A549 (cell line): Measurements from ENCODE around the gene WDFY1. TPM values are rescaled to one million over a fixed set of nuclear protein-coding genes. Genes with fewer than 3 reads are reported as not detected.

Experiments used
- ATAC-seq, 2 experiments: fragments of 200-7000 bp in 1 of 2; fragments of >200 bp in 1 of 2; cut with Nextera tagmentation in 1 of 2; cut with Tn5 transposase in 1 of 2; 3 replicates each; pipeline versions ENCODE4 v1.8.0 to v1.9.1; 2018 to 2020; ENCODE audit warnings: mild to moderate bottlenecking in 1 of 2, moderate library complexity in 1 of 2
- CTCF ChIA-PET: fragments of 300-600 bp; sonication (Branson Sonifier 250); formaldehyde crosslinking; extraction: SDS; loops from one replicate; lab custom pipeline; 2021; ENCODE audit warnings: antibody characterized with exemption, inconsistent platforms; lab: Yijun Ruan, JAX
- POLR2A ChIA-PET: fragments of 350-600 bp; formaldehyde crosslinking; extraction: SDS; loops from one replicate; lab custom pipeline; 2021; ENCODE audit warnings: antibody characterized with exemption, inconsistent platforms; lab: Yijun Ruan, JAX
- DNase-seq, 2 experiments: peaks; one replicate each; pipeline versions ENCODE4 v3.0.0 to v3.0.0-alpha.2; 2011 to 2016; ENCODE audit warnings: low read depth in 1 of 2, low spot score in 1 of 2
- FAIRE-seq: peaks from 2 replicates; lab custom pipeline; 2011; peaks lifted over from hg19 to GRCh38; lab: Jason Lieb, UNC
- H3K27ac ChIP-seq, 2 experiments: fragments of >200 bp; sonication (Bioruptor Twin); formaldehyde crosslinking; 3 replicates each; pipeline ENCODE4 v1.5.1; 2016 to 2017
- H3K4me1 ChIP-seq: fragments of >200 bp; sonication (Bioruptor Twin); formaldehyde crosslinking; 3 replicates; pipeline ENCODE4 v1.6.1; 2016
- H3K4me2 ChIP-seq: fragments of >200 bp; sonication (Bioruptor Twin); formaldehyde crosslinking; 3 replicates; pipeline ENCODE4 v1.6.1; 2016
- H3K4me3 ChIP-seq: fragments of >200 bp; sonication (Bioruptor Twin); formaldehyde crosslinking; 3 replicates; pipeline ENCODE4 v1.5.1; 2016
- H3K9me3 ChIP-seq: fragments of >200 bp; sonication (Bioruptor Twin); formaldehyde crosslinking; 3 replicates; pipeline ENCODE4 v1.6.1; 2016
- ATOH8 ChIP-seq: fragments of 250-450 bp; sonication (Bioruptor Pico); IDR thresholded peaks from 2 replicates; pipeline ENCODE4 v1.5.0; 2020; ENCODE audit warnings: low read depth, mild to moderate bottlenecking, moderate library complexity
- BHLHE40 ChIP-seq: IDR thresholded peaks from 2 replicates; pipeline ENCODE4 v1.6.1; 2012; ENCODE audit warnings: low read depth, low read length, inconsistent platforms
- CTCF ChIP-seq: fragments of >200 bp; sonication (Bioruptor Twin); formaldehyde crosslinking; IDR thresholded peaks from 3 replicates; pipeline ENCODE4 v1.5.1; 2016
- EHF ChIP-seq: fragments of 250-450 bp; sonication (Bioruptor Pico); IDR thresholded peaks from 2 replicates; pipeline ENCODE4 v1.5.0; 2020; ENCODE audit warnings: mild to moderate bottlenecking
- ESRRA ChIP-seq: fragments of 150-350 bp; IDR thresholded peaks from 2 replicates; pipeline ENCODE4 v1.6.1; 2014; ENCODE audit warnings: mild to moderate bottlenecking, low read length, borderline replicate concordance
- GATA3 ChIP-seq: IDR thresholded peaks from 2 replicates; pipeline ENCODE4 v1.6.1; 2012; ENCODE audit warnings: borderline replicate concordance
- HDAC2 ChIP-seq: fragments of 200-600 bp; sonication (generic); IDR thresholded peaks from 2 replicates; pipeline ENCODE4 v1.6.1; 2016
- HEYL ChIP-seq: fragments of 250-450 bp; sonication (Bioruptor Pico); IDR thresholded peaks from 2 replicates; pipeline ENCODE4 v1.8.0; 2021; ENCODE audit warnings: mild to moderate bottlenecking, moderate library complexity
- HOXA7 ChIP-seq: fragments of 250-450 bp; sonication (Bioruptor Pico); IDR thresholded peaks from 2 replicates; pipeline ENCODE4 v1.5.0; 2020; ENCODE audit warnings: mild to moderate bottlenecking, moderate library complexity
- NR3C1 ChIP-seq: fragments of >200 bp; sonication (Bioruptor Twin); formaldehyde crosslinking; IDR thresholded peaks from 3 replicates; pipeline ENCODE4 v1.6.1; 2017
- TFCP2L1 ChIP-seq: fragments of 250-450 bp; sonication (Bioruptor Pico); IDR thresholded peaks from 2 replicates; pipeline ENCODE4 v1.5.0; 2021; ENCODE audit warnings: mild to moderate bottlenecking
- TP53 ChIP-seq: fragments of 250-450 bp; sonication (Bioruptor Pico); IDR thresholded peaks from 2 replicates; pipeline ENCODE4 v1.5.0; 2021; ENCODE audit warnings: mild to moderate bottlenecking, moderate library complexity
- ZC3H11A ChIP-seq: fragments of 450-650 bp; IDR thresholded peaks from 2 replicates; pipeline ENCODE4 v1.6.1; 2014; ENCODE audit warnings: antibody characterized with exemption, mild to moderate bottlenecking
- ZFP36 ChIP-seq: fragments of 450-650 bp; IDR thresholded peaks from 2 replicates; pipeline ENCODE4 v1.6.1; 2014; ENCODE audit warnings: borderline replicate concordance; ENCODE audit not compliant: partially characterized antibody
- ZNF302 ChIP-seq: fragments of 250-450 bp; sonication (Bioruptor Pico); IDR thresholded peaks from 2 replicates; pipeline ENCODE4 v1.9.0; 2021; ENCODE audit warnings: inconsistent platforms, mild to moderate bottlenecking, moderate library complexity
- ZSCAN20 ChIP-seq: fragments of 250-450 bp; sonication (Bioruptor Pico); IDR thresholded peaks from 2 replicates; pipeline ENCODE4 v1.8.0; 2022; ENCODE audit warnings: mild to moderate bottlenecking, moderate library complexity
- WGBS: methylation state at CpG from one replicate; pipeline ENCODE4 v1.1.6; 2017; ENCODE audit errors: missing lambda C conversion rate; 5-methylcytosine and 5-hydroxymethylcytosine counted together
- polyA plus RNA-seq, 4 experiments: library from polyadenylated mRNA; depleted of rRNA in 3 of 4; stranded (reverse); fragments of >200 nt; fragmentation: RNase III in 1 of 4; extraction: RNeasy Plus Mini Kit Qiagen cat#74134 plus additional on column Dnase treatment in 1 of 4; gene quantifications; 2 replicates in 3 of 4; 3 replicates in 1 of 4; pipeline ENCODE4 v1.2.3, GENCODE V29; 2011 to 2017

Gene WDFY1
- polyA plus RNA-seq, 2 of the 4 experiments (the other 2 are of a cell fraction): 38.7 to 70.8 TPM

- no peak overlapping the region for H3K4me2 ChIP-seq
- no peak overlapping the region; a peak in 1 of 6 replicates for H3K27ac ChIP-seq
- ChIA-PET POLR2A (no interaction called here), CTCF (interaction anchor here (1.3 kb wide), 1 partner anchor 19 kb away, joined by 5 read pairs; no protein-coding TSS in a partner anchor)
- WGBS: 76% methylated on average over 3 of the region's 3 CpGs
- H3K9me3 ChIP-seq: no peaks in the 10 kb centered on the region
- no peak for TF ChIP-seq NR3C1
- TF ChIP-seq BHLHE40: no peak
- TF ChIP-seq EHF: no peak
- TF ChIP-seq ZNF302 (CRISPR knock-in tag): no peak
- TF ChIP-seq ZFP36: no peak
- TF ChIP-seq TFCP2L1: no peak
- no peak for TF ChIP-seq GATA3
- no peak for DNase-seq
- no peak overlapping the region for H3K4me3 ChIP-seq
- no peak for FAIRE-seq
- no peaks in the 10 kb centered on the region for H3K4me1 ChIP-seq
- no peak for ATAC-seq
Observed at GRCh38 chr2:223950448-223951347, 5.6 kb upstream of the WDFY1 start.

- POLR2A ChIA-PET: no interaction called here
- no peak for ATAC-seq
- 60% methylated on average over 3 of the region's 3 CpGs for WGBS
- CTCF ChIA-PET: interaction anchor here (1.3 kb wide), 1 partner anchor 21 kb away, joined by 5 read pairs; no protein-coding TSS in a partner anchor
- no peak for FAIRE-seq
- Histone ChIP-seq H3K27ac (no peak overlapping the region), H3K4me3 (no peak overlapping the region), H3K9me3 (no peaks in the 10 kb centered on the region), H3K4me1 (no peaks in the 10 kb centered on the region), H3K4me2 (no peak overlapping the region)
- peak in 1 of 2 experiments; percentile 28 for DNase-seq
- TF ChIP-seq HEYL: no peak
- TF ChIP-seq TP53 (CRISPR knock-in tag): no peak
Observed at GRCh38 chr2:223949241-223949840, 4.2 kb upstream of the WDFY1 start.

- peaks cover 9% of the 10 kb centered on the region; the same call in 2 of the 3 replicates for H3K4me1 ChIP-seq
- H3K4me2 ChIP-seq: no peak overlapping the region
- DNase-seq (peak in 1 of 2 experiments; percentile 29), ATAC-seq (no peak), FAIRE-seq (no peak)
- H3K4me3 ChIP-seq: no peak overlapping the region
- ChIA-PET CTCF (interaction anchor here (0.6 kb wide), 1 partner anchor 1393 kb away, joined by 3 read pairs; no protein-coding TSS in a partner anchor), POLR2A (no interaction called here)
- H3K9me3 ChIP-seq: no peaks in the 10 kb centered on the region
- no peak for TF ChIP-seq ESRRA
- TF ChIP-seq ATOH8 (CRISPR knock-in tag): no peak
- no peak for TF ChIP-seq HOXA7
- TF ChIP-seq CTCF: no peak
- no peak for TF ChIP-seq HDAC2
- no peak for TF ChIP-seq ZSCAN20 (CRISPR knock-in tag)
- TF ChIP-seq ZC3H11A: no peak
- 45% methylated on average over 5 of the region's 5 CpGs for whole genome bisulfite sequencing
- H3K27ac ChIP-seq: peak overlapping the region in 1 of 2 experiments; percentile 42; a peak in 2 of 6 replicates
Observed at GRCh38 chr2:223947711-223948205, 2.6 kb upstream of the WDFY1 start.
